ENCODE measurements around the gene ZNF805. TPM values are rescaled to one million over a fixed set of nuclear protein-coding genes. Genes with fewer than 3 reads are reported as not detected.

Gene ZNF805
- total and polyA plus RNA-seq, 2 of the 13 experiments (the other 11 are each of a cell fraction or from before 2014, with no cell fraction given) = 5.1 to 12.8 TPM

- TF ChIP-seq ZNF292 (CRISPR knock-in tag; IDR thresholded peaks at IDR 0.05; ENCODE audit: borderline replicate concordance, low read depth) (peak; percentile 94; the same call in 1 of the 2 replicates), ATF7-NPFF (CRISPR knock-in tag; IDR thresholded peaks at IDR 0.05; ENCODE audit: low read depth) (no peak), ARID5B (CRISPR knock-in tag; IDR thresholded peaks at IDR 0.05) (peak; percentile 75), ZNF256 (CRISPR knock-in tag; conservative IDR thresholded peaks at IDR 0.05) (no peak)
Observed at GRCh38 chr19:57245959-57246358, 5.5 kb downstream of the ZNF805 start (continued).

GRCh38 chr19:57248646-57249045, 8.2 kb downstream of the ZNF805 start:
- H3K9ac ChIP-seq (ENCODE audit: insufficient read depth, low read depth, low read length) = no peak overlapping the region
- ATAC-seq = no peak
- no peak overlapping the region for H3K4me2 ChIP-seq (ENCODE audit: low read depth, low read length)
- H3K36me3 ChIP-seq (replicated peaks in 1 of 2; ENCODE audit: control insufficient read depth in 1 of 2, insufficient read depth in 2 of 2, low read length in 2 of 2) = peaks cover 13 to 69% of the 10 kb centered on the region in 2 experiments
- no peaks in the 10 kb centered on the region for H3K27me3 ChIP-seq (ENCODE audit: control insufficient read depth in 1 of 2, insufficient read depth in 2 of 2, low read length in 2 of 2)
- no TSS peak for BruUV-seq (replicated peaks)
- POLR2A ChIA-PET = no interaction called here
- intact Hi-C loops (cut with micrococcal nuclease; ENCODE audit: unreplicated experiment) = no loop called here
- H2AFZ ChIP-seq (ENCODE audit: low read length) = no peak overlapping the region
- H3K9me3 ChIP-seq (ENCODE audit: low read length) = no peaks in the 10 kb centered on the region
- CTCF ChIA-PET (ENCODE audit: low intra/inter-chr PET ratio, low total read pairs) = no interaction called here
- peaks cover 7% of the 10 kb centered on the region for H3K79me2 ChIP-seq (ENCODE audit: insufficient read depth, low read length)
- no peak for DNase-seq (ENCODE audit: low spot score)
- peaks cover 24% of the 10 kb centered on the region for H3K4me1 ChIP-seq (ENCODE audit: insufficient read depth, low read length)
- H4K20me1 ChIP-seq (ENCODE audit: insufficient read depth, low read length) = no peaks in the 10 kb centered on the region
- 89% methylated on average over 6 of the region's 6 CpGs for WGBS (ENCODE audit: low lambda C conversion rate)
- no peak for FAIRE-seq
- no peak overlapping the region for H3K27ac ChIP-seq (ENCODE audit: extremely low read length, insufficient read depth, low read length)
- in situ Hi-C loops (cut with HindIII; ENCODE audit: extremely low pct_ligation_motif_present, low pct_unique_long_range_greater_than_20kb) = no loop called here
- no peak overlapping the region for H3K4me3 ChIP-seq (replicated peaks in 1 of 3; ENCODE audit: insufficient read depth in 1 of 3, low read depth in 2 of 3, low read length in 3 of 3)
- TF ChIP-seq POLR2AphosphoS5 (IDR thresholded peaks at IDR 0.05; ENCODE audit: low read depth, low read length) (no peak), ZBTB38 (CRISPR knock-in tag; IDR thresholded peaks at IDR 0.05) (no peak), KDM5B (CRISPR knock-in tag; IDR thresholded peaks at IDR 0.05; ENCODE audit: borderline replicate concordance) (no peak), CBX2 (IDR thresholded peaks at IDR 0.05; ENCODE audit: low read depth, low read length) (no peak), CBX2 (CRISPR knock-in tag; IDR thresholded peaks at IDR 0.05; ENCODE audit: low read depth) (no peak), ZNF337 (CRISPR knock-in tag; IDR thresholded peaks at IDR 0.05; ENCODE audit: borderline replicate concordance, low read depth) (no peak), GRHL1 (CRISPR knock-in tag; conservative IDR thresholded peaks at IDR 0.05) (no peak), ZNF232 (CRISPR knock-in tag; IDR thresholded peaks at IDR 0.05; ENCODE audit: borderline replicate concordance) (no peak), RFXANK (CRISPR knock-in tag; IDR thresholded peaks at IDR 0.05) (no peak), ZNF274 (CRISPR knock-in tag; IDR thresholded peaks at IDR 0.05) (no peak), CEBPB (IDR thresholded peaks at IDR 0.05; ENCODE audit: borderline replicate concordance, low read depth, low read length) (no peak), HDAC1 (CRISPR knock-in tag; IDR thresholded peaks at IDR 0.05) (no peak), SATB2 (CRISPR knock-in tag; IDR thresholded peaks at IDR 0.05) (no peak), ZNF3 (CRISPR knock-in tag; IDR thresholded peaks at IDR 0.05) (no peak)

Data from HepG2 (cell line).